Activated naive CD4-positive, alpha-beta T cell treated with anti-CD3 and anti-CD28 coated beads for 36 hours (primary cell): ENCODE data around the gene TDRD10. TPM values are rescaled to one million over a fixed set of nuclear protein-coding genes. Genes with fewer than 3 reads are reported as not detected.
A peak's percentile ranks its signal among the peaks of the same experiment; 100 is the strongest.
"Not testable (repeated sequence)": the region's sequence is repeated elsewhere in the genome, so short reads cannot be mapped to it uniquely, and the experiment has no call there.

Source experiments
- CTCF ChIA-PET: fragments of 350-600 bp; sonication (Branson Sonifier 250); formaldehyde crosslinking; loops from one replicate; lab custom pipeline; 2021; ENCODE audit warnings: antibody characterized with exemption; lab: Charles Lee
- DNase-seq: peaks from one replicate; pipeline ENCODE4 v3.0.0-alpha.2; 2020
- H3K27ac Mint-ChIP-seq: one replicate; pipeline ENCODE4 v1.8.0; 2021; ENCODE audit warnings: mild to moderate bottlenecking, mixed read lengths
- H3K27me3 Mint-ChIP-seq: one replicate; pipeline ENCODE4 v1.8.0; 2021; ENCODE audit warnings: low read depth, mixed read lengths
- H3K36me3 Mint-ChIP-seq: one replicate; pipeline ENCODE4 v1.8.0; 2021; ENCODE audit warnings: low read depth, mixed read lengths
- H3K4me1 Mint-ChIP-seq: one replicate; pipeline ENCODE4 v1.8.0; 2021; ENCODE audit warnings: low read depth, mixed read lengths
- H3K4me3 Mint-ChIP-seq: one replicate; pipeline ENCODE4 v1.8.0; 2021; ENCODE audit warnings: mild to moderate bottlenecking, moderate library complexity, mixed read lengths
- H3K9me3 Mint-ChIP-seq: one replicate; pipeline ENCODE4 v1.8.0; 2021; ENCODE audit warnings: mixed read lengths
- intact Hi-C: fragments of 100-400 bp; cut with micrococcal nuclease; formaldehyde crosslinking; loops from one replicate; pipeline ENCODE4 v1.15.1; 2023
- total RNA-seq, 2 experiments: library from RNA; stranded (reverse); gene quantifications; one replicate each; pipeline ENCODE4 v1.2.3, GENCODE V29; 2021

The TDRD10 gene
- total RNA-seq, 2 experiments from 2014 or later, result not detected

DNA sequence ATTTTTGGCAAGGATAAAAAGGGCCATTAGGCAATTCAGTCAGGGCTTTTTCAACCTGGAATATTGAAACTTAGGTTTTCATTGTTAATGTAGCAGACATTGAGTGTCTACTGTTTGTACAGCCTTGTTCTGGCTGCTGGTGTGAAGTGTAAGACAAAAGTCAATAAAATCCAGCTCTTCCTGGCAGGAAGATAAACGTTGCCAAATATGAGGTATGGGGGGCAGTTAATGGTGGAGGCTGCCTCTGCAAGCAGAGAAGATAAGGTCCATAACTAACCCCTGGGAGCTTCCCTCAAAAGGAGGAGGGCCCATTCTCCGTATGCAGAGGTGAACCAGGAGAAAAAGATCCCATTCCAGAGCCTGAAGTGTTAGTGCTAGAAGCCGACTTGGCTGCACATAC, 19.7 kb downstream of the TDRD10 start:
- H3K9me3 Mint-ChIP-seq, result no peaks in the 10 kb centered on the region
- CTCF ChIA-PET, result interaction anchor here (1.4 kb wide), 1 partner anchor 15 kb away, joined by 3 read pairs; no protein-coding TSS in a partner anchor
- H3K27me3 Mint-ChIP-seq, result peaks cover 5% of the 10 kb centered on the region
- H3K4me3 Mint-ChIP-seq, result no peak overlapping the region
- peaks cover 2% of the 10 kb centered on the region for H3K4me1 Mint-ChIP-seq
- no peaks in the 10 kb centered on the region for H3K36me3 Mint-ChIP-seq
- intact Hi-C loops, result no loop called here
- no peak overlapping the region for H3K27ac Mint-ChIP-seq
- DNase-seq, result no peak

GRCh38 chr1:154524881-154525280, 22.9 kb downstream of the TDRD10 start:
- H3K27me3 Mint-ChIP-seq, result peaks cover 5% of the 10 kb centered on the region
- no peak overlapping the region for H3K27ac Mint-ChIP-seq
- intact Hi-C loops, result no loop called here
- H3K36me3 Mint-ChIP-seq, result no peaks in the 10 kb centered on the region
- no peak overlapping the region for H3K4me3 Mint-ChIP-seq
- no peak for DNase-seq
- CTCF ChIA-PET, result interaction anchor here (1.0 kb wide), 1 partner anchor 354 kb away, joined by 3 read pairs; no protein-coding TSS in a partner anchor
- peaks cover 2% of the 10 kb centered on the region for H3K4me1 Mint-ChIP-seq
- H3K9me3 Mint-ChIP-seq, result no peaks in the 10 kb centered on the region

GRCh38 chr1:154527192-154527591, 25.2 kb downstream of the TDRD10 start:
- CTCF ChIA-PET, result no interaction called here
- Mint-ChIP-seq H3K9me3 (no peaks in the 10 kb centered on the region), H3K27ac (no peak overlapping the region), H3K4me3 (no peak overlapping the region), H3K27me3 (peaks cover 5% of the 10 kb centered on the region), H3K4me1 (no peaks in the 10 kb centered on the region), H3K36me3 (no peaks in the 10 kb centered on the region)
- DNase-seq, result no peak
- intact Hi-C loops, result no loop called here

- no peaks in the 10 kb centered on the region for H3K9me3 Mint-ChIP-seq
- H3K4me1 Mint-ChIP-seq, result no peaks in the 10 kb centered on the region
- H3K36me3 Mint-ChIP-seq, result no peaks in the 10 kb centered on the region
- intact Hi-C loops, result no loop called here
- no peak overlapping the region for H3K27ac Mint-ChIP-seq
- H3K4me3 Mint-ChIP-seq, result no peak overlapping the region
- H3K27me3 Mint-ChIP-seq, result peaks cover 4% of the 10 kb centered on the region
- DNase-seq, result no peak
- CTCF ChIA-PET, result interaction anchor here (1.2 kb wide), 1 partner anchor 50 kb away, joined by 3 read pairs; no protein-coding TSS in a partner anchor
Observed at GRCh38 chr1:154529308-154529707, 27.3 kb downstream of the TDRD10 start.

- H3K36me3 Mint-ChIP-seq, intact Hi-C loops, CTCF ChIA-PET, H3K4me3 Mint-ChIP-seq, H3K27me3 Mint-ChIP-seq, H3K4me1 Mint-ChIP-seq, DNase-seq, H3K27ac Mint-ChIP-seq, H3K9me3 Mint-ChIP-seq: not testable (repeated sequence)
Observed at GRCh38 chr1:154531950-154532349, 29.9 kb downstream of the TDRD10 start.

DNA sequence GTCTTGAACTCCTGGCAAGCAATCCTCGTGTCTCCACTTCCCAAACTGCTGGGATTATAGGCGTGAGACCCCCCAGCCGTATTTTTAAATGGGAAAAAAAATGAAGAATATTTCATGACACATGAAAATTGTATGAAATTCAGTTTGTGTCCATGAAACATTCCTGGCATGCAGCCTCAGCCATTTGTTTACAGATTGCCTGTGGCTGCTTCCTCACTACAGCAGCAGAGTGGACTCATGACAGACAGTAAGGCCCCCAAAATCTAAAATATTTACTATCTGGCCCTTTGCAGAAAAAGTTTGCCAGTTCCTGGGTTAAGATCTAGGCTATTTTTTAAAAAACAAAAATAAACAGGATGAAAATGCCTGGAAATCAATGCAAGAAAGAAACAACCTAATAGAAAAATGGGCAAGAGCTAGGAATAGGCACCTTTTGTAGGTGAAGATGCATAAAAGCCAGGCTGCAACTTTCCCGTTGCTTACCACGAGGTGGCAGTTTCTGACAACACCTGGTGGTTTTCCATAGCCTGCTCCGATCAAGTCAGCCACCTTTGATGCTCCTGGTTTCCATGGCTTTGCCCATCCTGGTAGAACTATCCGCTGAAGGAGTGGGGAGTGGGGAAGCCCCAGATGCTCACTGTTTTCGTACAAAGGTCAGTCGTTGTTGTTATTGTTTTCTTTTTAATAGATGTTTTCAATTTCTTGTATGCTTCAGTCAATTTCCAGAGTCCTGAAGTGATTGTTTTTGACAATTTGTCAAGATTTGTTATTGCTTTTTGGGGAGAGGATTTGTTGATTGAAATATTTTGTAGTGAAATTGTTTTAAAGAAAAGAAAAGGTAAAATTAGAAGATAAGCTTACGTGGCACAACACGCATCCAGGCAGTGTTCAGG, 32.2 kb downstream of the TDRD10 start:
- CTCF ChIA-PET, result interaction anchor here (1.4 kb wide), 1 partner anchor 12 kb away, joined by 3 read pairs; no protein-coding TSS in a partner anchor
- peaks cover 3% of the 10 kb centered on the region for H3K9me3 Mint-ChIP-seq
- no peaks in the 10 kb centered on the region for H3K27me3 Mint-ChIP-seq
- H3K36me3 Mint-ChIP-seq, result no peaks in the 10 kb centered on the region
- no peak overlapping the region for H3K4me3 Mint-ChIP-seq
- no peak overlapping the region for H3K27ac Mint-ChIP-seq
- no peak for DNase-seq
- intact Hi-C loops, result no loop called here
- H3K4me1 Mint-ChIP-seq, result no peaks in the 10 kb centered on the region

- H3K27ac Mint-ChIP-seq, result no peak overlapping the region
- no peaks in the 10 kb centered on the region for H3K27me3 Mint-ChIP-seq
- H3K9me3 Mint-ChIP-seq, result peaks cover 3% of the 10 kb centered on the region
- no peak overlapping the region for H3K4me3 Mint-ChIP-seq
- no peak for DNase-seq
- CTCF ChIA-PET, result interaction anchor here (1.2 kb wide), 1 partner anchor 10 kb away, joined by 3 read pairs; no protein-coding TSS in a partner anchor
- H3K4me1 Mint-ChIP-seq, result no peaks in the 10 kb centered on the region
- H3K36me3 Mint-ChIP-seq, result no peaks in the 10 kb centered on the region
- intact Hi-C loops, result no loop called here
Observed at GRCh38 chr1:154536570-154536969, 34.6 kb downstream of the TDRD10 start.

DNA sequence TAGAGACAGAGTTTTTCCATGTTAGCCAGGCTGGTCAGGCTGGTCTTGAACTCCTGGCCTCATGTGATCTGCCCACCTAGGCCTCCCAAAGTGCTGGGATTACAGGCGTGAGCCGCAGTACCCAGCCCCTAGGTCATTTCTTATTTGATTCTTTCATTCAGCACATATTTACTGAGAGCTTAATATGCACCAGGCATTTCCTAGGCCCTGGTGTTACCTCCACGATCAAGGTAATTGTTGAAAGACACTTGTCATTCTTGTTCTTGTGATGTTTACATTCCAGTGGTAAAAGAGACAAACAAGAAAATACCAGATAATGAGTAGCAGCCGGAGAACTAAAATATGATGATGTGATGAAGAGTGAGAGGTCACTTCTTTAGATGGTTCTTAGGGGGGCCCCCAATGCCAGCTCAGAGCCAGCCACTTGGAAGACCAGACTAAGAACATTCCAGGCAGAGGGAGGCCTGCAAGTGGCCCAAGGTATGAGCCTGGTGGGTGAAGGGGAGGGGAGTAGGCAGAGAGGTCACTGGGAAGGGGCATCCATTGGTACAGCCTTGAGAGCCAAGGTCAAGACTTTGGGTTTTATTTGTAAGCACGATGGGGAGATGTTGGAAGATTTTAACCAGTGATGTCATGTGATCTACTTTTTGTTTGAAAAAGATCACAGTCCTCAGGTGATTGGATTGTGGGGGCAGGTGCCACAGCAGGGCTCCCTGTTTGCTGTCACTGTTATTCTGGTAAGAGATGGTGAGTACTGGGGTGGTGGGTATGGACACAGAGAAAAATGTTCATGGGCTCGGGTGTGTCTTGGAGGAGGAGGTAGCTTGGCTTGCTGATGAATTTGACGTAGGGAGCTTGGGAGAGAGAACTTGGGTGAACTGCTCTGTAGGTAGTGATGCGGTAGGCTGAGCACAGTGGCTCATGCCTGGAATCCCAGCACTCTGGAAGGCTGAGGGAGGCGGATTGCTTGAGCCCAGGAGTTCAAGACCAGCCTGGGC, 37.8 kb downstream of the TDRD10 start:
- no peak overlapping the region for H3K27ac Mint-ChIP-seq
- H3K4me1 Mint-ChIP-seq, result no peaks in the 10 kb centered on the region
- no peak for DNase-seq
- no peak overlapping the region for H3K4me3 Mint-ChIP-seq
- no peaks in the 10 kb centered on the region for H3K36me3 Mint-ChIP-seq
- no peaks in the 10 kb centered on the region for H3K27me3 Mint-ChIP-seq
- CTCF ChIA-PET, result interaction anchor here (0.8 to 1.0 kb wide), 2 partner anchors 60 to 136 kb away, joined by 3 read pairs; no protein-coding TSS in a partner anchor
- peaks cover 3% of the 10 kb centered on the region for H3K9me3 Mint-ChIP-seq
- intact Hi-C loops, result no loop called here

GRCh38 chr1:154541231-154541630, 39.2 kb downstream of the TDRD10 start:
- Mint-ChIP-seq H3K36me3 (no peaks in the 10 kb centered on the region), H3K4me1 (no peaks in the 10 kb centered on the region), H3K9me3 (no peaks in the 10 kb centered on the region), H3K27me3 (no peaks in the 10 kb centered on the region), H3K27ac (no peak overlapping the region), H3K4me3 (no peak overlapping the region)
- DNase-seq, result no peak
- CTCF ChIA-PET, result no interaction called here
- intact Hi-C loops, result no loop called here

DNA sequence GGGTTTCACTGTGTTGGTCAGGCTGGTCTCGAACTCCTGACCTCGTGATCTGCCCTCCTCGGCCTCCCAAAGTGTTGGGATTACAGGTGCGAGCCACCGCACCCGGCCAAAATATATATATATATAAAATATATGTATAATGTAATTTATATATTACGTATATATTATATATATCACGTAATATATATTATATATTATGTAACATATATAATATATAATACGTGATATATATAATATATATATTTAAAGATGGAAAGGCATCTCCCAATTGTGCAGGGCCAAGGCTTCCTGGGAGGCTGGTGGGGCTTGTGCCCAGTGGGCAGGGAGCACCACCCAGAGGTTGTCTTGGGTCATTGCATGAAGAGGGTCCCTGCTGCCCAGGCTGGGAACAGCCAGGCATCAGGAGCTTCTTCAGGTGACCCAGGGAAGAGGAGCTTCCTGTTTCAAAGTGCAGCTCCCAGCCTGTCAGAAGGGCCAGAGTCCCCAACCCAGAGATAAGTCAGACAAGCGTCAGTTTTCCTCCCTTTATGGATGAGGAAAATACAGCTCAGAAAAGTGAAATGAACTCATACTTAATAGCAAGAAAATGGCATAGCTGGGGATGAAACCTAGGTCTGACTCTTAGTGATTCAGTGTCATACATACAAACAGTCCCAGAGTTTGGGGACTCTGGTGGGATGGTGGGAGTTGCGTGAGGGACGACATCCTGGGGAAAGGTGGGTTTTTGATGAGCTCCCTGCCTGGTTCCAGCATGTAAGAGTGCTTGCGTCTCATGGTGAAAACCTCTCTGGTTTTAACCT, 44.4 kb downstream of the TDRD10 start:
- CTCF ChIA-PET, result interaction anchor here (0.6 to 3.0 kb wide), 39 partner anchors 9 to 347 kb away, joined by 3 to 89 read pairs (median 4); partner anchors contain the start of gene ATP8B2
- peaks cover 16% of the 10 kb centered on the region for H3K36me3 Mint-ChIP-seq
- no peaks in the 10 kb centered on the region for H3K27me3 Mint-ChIP-seq

DNA sequence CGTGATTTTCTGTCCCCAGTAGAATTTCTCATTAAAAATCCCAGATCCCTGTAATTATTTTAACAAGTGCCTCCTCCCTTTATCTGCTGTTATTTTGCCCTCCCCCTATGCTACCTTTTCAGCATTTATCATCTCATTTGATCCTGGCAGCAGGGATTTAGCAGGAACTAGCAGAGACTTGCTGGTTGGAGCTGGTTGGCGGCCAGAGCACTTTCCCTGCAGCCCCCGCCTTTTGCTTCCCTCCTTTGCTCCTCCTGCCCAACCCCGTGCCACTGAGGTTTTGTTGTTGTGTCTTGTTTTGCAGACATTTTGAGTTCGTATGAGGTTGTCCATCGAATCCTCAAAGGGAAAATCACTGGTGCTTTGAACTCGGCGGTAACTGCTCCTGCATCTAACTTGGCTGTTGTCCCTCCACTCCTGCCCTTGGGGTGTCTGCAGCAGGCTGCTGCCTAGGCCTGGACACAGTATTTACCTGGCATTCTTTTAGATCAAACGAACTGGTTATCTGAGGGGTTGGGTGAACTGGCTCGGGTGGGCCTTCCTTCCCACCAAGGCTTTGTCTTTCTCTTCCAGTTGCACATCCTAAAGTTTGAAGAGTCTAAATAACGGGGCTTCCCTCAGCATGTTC, 45.2 kb downstream of the TDRD10 start:
- Mint-ChIP-seq H3K4me3 (no peak overlapping the region), H3K4me1 (peaks cover 21% of the 10 kb centered on the region), H3K36me3 (peaks cover 20% of the 10 kb centered on the region), H3K27ac (no peak overlapping the region), H3K9me3 (no peaks in the 10 kb centered on the region), H3K27me3 (no peaks in the 10 kb centered on the region)
- CTCF ChIA-PET, result interaction anchor here (0.6 to 3.0 kb wide), 36 partner anchors 8 to 348 kb away, joined by 3 to 89 read pairs (median 4); no protein-coding TSS in a partner anchor
- no peak for DNase-seq
- intact Hi-C loops, result loop anchor here (2.0 to 5.0 kb wide), 3 partner anchors 194 to 360 kb away; no protein-coding TSS in a partner anchor

More for the DNA sequence above, 44.4 kb downstream of the TDRD10 start:
- H3K4me3 Mint-ChIP-seq, result no peak overlapping the region
- H3K4me1 Mint-ChIP-seq, result peaks cover 21% of the 10 kb centered on the region
- DNase-seq, result peak; percentile 77
- H3K27ac Mint-ChIP-seq, result no peak overlapping the region
- intact Hi-C loops, result loop anchor here (1.0 to 5.0 kb wide), 5 partner anchors 67 to 359 kb away; partner anchors contain the start of gene IL6R
- no peaks in the 10 kb centered on the region for H3K9me3 Mint-ChIP-seq
